H1 (cell line): Measurements from ENCODE around the gene TBC1D24. TPM values are rescaled to one million over a fixed set of nuclear protein-coding genes. Genes with fewer than 3 reads are reported as not detected.

Experiments
- CHD7 ChIP-seq: fragments of 300-600 bp; sonication (generic); IDR thresholded peaks from 2 replicates; pipeline ENCODE4 v1.7.1; 2012; ENCODE audit warnings: low read length, moderate library complexity, mild to moderate bottlenecking, inconsistent platforms; ENCODE audit not compliant: insufficient replicate concordance
- CREB1 ChIP-seq: IDR thresholded peaks from 2 replicates; pipeline ENCODE4 v1.6.1; 2012; ENCODE audit warnings: inconsistent platforms
- EGR1 ChIP-seq: IDR thresholded peaks from 2 replicates; pipeline ENCODE4 v1.6.1; 2011; ENCODE audit warnings: low read depth, low read length, borderline replicate concordance
- polyA plus RNA-seq, 7 experiments: library from polyadenylated mRNA; depleted of rRNA in 3 of 7; stranded (reverse) in 5 of 7; unstranded in 2 of 7; fragments of >200 nt in 5 of 7; fragments of 200-250 nt in 2 of 7; gene quantifications; 1 replicate in 5 of 7; 2 replicates in 1 of 7; 4 replicates in 1 of 7; pipeline versions ENCODE4 v1.2.1 to v1.2.3, GENCODE V29; 2011 to 2013; ENCODE audit warnings: missing spikeins in 2 of 7, mixed read lengths in 2 of 7
- total RNA-seq: library from RNA; stranded (reverse); fragmentation: NEBNext Ultra II Directional; extraction: Animal tissue kit (Norgen Biotek cat#: 25700); gene quantifications from 2 replicates; pipeline ENCODE4 v1.2.1, GENCODE V29; 2021
- TF ChIP-seq, protein P1 (sequence below): IDR thresholded peaks from 2 replicates; pipeline ENCODE4 v1.6.1; 2012; ENCODE audit warnings: low read length, inconsistent platforms

TBC1D24 gene
- total and polyA plus RNA-seq, 2 of the 8 experiments (the other 6 are each of a cell fraction or from before 2014, with no cell fraction given) = 8.7 to 21.5 TPM

DNA sequence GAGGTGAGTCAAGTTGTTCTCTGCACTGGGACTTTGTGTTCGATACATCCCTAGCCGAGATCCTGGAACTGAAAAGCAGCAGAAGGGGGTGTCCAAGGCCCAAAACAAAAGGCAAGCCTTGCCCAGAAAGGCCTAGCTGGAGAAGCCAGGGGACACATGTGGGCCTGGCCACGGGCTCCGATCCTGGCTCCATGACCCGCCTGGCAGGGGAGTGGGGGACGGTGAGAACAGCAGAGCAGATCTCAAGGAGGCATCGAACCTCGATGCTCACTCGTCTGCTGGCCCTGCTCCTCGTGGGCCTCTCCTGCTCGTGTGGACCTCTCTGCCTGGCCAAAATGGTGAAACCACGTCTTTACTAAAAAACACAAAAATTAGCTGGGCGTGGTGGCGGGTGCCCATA lies 36.8 kb upstream of the TBC1D24 start (continued):
- TF ChIP-seq CHD7 = no peak
- TF ChIP-seq, protein P1, sequence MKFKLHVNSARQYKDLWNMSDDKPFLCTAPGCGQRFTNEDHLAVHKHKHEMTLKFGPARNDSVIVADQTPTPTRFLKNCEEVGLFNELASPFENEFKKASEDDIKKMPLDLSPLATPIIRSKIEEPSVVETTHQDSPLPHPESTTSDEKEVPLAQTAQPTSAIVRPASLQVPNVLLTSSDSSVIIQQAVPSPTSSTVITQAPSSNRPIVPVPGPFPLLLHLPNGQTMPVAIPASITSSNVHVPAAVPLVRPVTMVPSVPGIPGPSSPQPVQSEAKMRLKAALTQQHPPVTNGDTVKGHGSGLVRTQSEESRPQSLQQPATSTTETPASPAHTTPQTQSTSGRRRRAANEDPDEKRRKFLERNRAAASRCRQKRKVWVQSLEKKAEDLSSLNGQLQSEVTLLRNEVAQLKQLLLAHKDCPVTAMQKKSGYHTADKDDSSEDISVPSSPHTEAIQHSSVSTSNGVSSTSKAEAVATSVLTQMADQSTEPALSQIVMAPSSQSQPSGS = no peak
- no peak for TF ChIP-seq EGR1
- no peak for TF ChIP-seq CREB1
